ENCODE measurements around the gene TCF23. TPM values are rescaled to one million over a fixed set of nuclear protein-coding genes. Genes with fewer than 3 reads are reported as not detected.

The TCF23 gene
- total and polyA plus RNA-seq, 2 of the 8 experiments (the other 6 are each of a cell fraction or from before 2014, with no cell fraction given), result 0.02 TPM; not detected in 1

DNA sequence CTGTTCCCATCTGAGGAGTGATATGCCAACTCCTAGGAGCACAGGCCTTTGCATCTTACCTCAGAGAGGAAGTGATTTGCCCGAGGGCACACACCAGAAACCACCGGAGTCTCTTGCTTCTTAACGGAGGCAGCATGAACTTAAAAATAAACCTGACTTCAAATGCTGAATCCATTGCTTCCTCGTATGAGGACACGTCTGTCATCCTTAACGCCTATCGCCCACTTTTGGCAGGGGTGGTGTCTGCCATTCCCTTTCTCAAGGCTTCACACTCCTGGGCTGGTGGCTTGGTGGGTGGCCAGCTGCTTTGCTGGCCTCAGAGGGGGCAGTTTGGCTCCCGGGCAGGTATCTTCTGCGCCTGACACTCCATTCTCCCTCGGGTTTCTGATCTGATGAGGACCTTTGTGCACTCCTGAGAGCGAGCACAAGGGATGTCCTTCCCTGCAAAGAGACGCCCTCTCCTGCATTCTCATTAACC lies 13.3 kb upstream of the TCF23 start (continued):
- TF ChIP-seq SRF (IDR thresholded peaks at IDR 0.05; ENCODE audit: low read depth, low read length), result no peak
- TF ChIP-seq NANOG (IDR thresholded peaks at IDR 0.05; ENCODE audit: insufficient read depth, low read depth, low read length, poor library complexity, severe bottlenecking), result no peak
- TF ChIP-seq SIX5 (IDR thresholded peaks at IDR 0.05; ENCODE audit: low read depth, low read length), result no peak
- no peak for TF ChIP-seq RNF2 (IDR thresholded peaks at IDR 0.05; ENCODE audit: borderline replicate concordance, low read depth, low read length, missing control alignments, poor library complexity, severe bottlenecking)
- TF ChIP-seq HDAC2 (IDR thresholded peaks at IDR 0.05; ENCODE audit: borderline replicate concordance in 1 of 2, low read depth in 2 of 2, low read length in 2 of 2), result no peak
- TF ChIP-seq ZNF274 (IDR thresholded peaks at IDR 0.05; ENCODE audit: borderline replicate concordance, extremely low read depth, low read length), result no peak
- TF ChIP-seq CHD2 (IDR thresholded peaks at IDR 0.05; ENCODE audit: low read length), result no peak
